Activated CD4-positive, alpha-beta memory T cell treated with anti-CD3 and anti-CD28 coated beads, Interleukin-2, amount 10 ng/mL, durations not matched to agents 7 days and 5 days (primary cell): ENCODE measurements around the gene CISTR. TPM values are rescaled to one million over a fixed set of nuclear protein-coding genes. Genes with fewer than 3 reads are reported as not detected.
A peak's percentile ranks its signal among the peaks of the same experiment; 100 is the strongest.
"Not testable (repeated sequence)": the region's sequence is repeated elsewhere in the genome, so short reads cannot be mapped to it uniquely, and the experiment has no call there.

Source experiments
- CTCF ChIA-PET: fragments of 350-600 bp; sonication (Branson Sonifier 250); formaldehyde crosslinking; loops from one replicate; lab custom pipeline; 2021; ENCODE audit warnings: antibody characterized with exemption, inconsistent platforms; lab: Charles Lee
- POLR2A ChIA-PET: fragments of 350-600 bp; sonication (Branson Sonifier 250); formaldehyde crosslinking; loops from one replicate; lab custom pipeline; 2021; ENCODE audit warnings: antibody characterized with exemption; lab: Charles Lee
- DNase-seq: peaks from one replicate; pipeline ENCODE4 v3.0.0-alpha.2; 2020
- H3K27ac Mint-ChIP-seq: one replicate; pipeline ENCODE4 v1.8.0; 2021; ENCODE audit warnings: mild to moderate bottlenecking, mixed read lengths
- H3K27me3 Mint-ChIP-seq: one replicate; pipeline ENCODE4 v1.8.0; 2021; ENCODE audit warnings: mixed read lengths
- H3K36me3 Mint-ChIP-seq: one replicate; pipeline ENCODE4 v1.8.0; 2021; ENCODE audit warnings: low read depth, mixed read lengths
- H3K4me1 Mint-ChIP-seq: one replicate; pipeline ENCODE4 v1.8.0; 2021; ENCODE audit warnings: mixed read lengths
- H3K4me3 Mint-ChIP-seq: one replicate; pipeline ENCODE4 v1.8.0; 2021; ENCODE audit warnings: mild to moderate bottlenecking, mixed read lengths
- H3K9me3 Mint-ChIP-seq: one replicate; pipeline ENCODE4 v1.8.0; 2021; ENCODE audit warnings: mixed read lengths
- total RNA-seq, 2 experiments: library from RNA; stranded (reverse); gene quantifications; one replicate each; pipeline ENCODE4 v1.2.3, GENCODE V29; 2021

Gene CISTR
- total RNA-seq: not detected

DNA sequence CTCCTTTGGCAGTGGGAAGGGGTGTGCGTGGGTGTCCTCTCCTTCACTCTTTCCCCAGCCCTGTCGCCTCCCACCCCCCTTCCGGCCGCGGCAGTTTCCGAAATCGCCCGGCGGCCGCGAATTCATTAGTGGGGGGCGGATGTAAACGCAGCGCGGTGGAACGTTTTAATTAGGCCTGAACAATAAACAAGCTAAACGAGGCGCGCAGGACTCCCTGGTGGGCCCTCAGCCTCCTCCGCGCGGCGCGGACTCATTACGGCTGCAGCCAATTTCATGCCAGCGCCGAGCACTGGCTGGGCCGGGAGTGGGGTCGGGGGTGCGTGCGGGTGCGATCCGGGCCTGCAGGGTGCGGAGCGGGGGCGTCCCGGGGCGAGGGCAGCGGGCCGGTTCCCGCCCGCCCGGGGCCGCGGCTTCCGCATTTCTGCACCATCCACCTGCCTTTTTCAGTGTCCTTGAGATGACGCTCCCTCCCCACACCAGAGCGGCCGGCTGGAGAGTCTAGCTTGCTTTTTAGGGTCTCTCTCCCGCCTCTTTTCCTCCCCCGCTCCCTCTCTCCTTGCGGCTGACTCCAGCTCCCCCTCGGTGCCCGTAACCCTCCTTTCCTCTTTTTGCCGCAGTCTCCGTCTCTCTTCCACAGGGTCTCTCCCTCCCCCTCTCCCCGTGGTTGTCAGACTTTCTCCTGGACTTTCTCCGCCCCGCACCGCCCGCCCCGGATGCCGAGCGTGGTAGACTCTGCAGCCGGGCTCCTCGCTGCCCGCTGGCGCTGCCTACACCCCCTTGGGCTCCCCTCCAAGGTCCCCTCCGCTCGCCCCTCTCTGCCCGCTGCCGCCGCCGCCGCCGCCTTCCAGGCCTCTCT lies at the start of gene CISTR:
TSS of gene CISTR (minus strand) at position 644 of the 856 bp plus-strand sequence.
- DNase-seq: peak; percentile 37
- Mint-ChIP-seq H3K4me1 (peaks cover 25% of the 10 kb centered on the region), H3K36me3 (no peaks in the 10 kb centered on the region), H3K9me3 (no peaks in the 10 kb centered on the region), H3K27me3 (peaks cover 12% of the 10 kb centered on the region), H3K4me3 (peak within 1 kb of the TSS; percentile 38), H3K27ac (no peak within 1 kb of the TSS)
- ChIA-PET CTCF (interaction anchor here (0.9 to 1.0 kb wide), 3 partner anchors 8 to 51 kb away, joined by 3 to 4 read pairs (median 3); no protein-coding TSS in a partner anchor), POLR2A (no interaction called here)

DNA sequence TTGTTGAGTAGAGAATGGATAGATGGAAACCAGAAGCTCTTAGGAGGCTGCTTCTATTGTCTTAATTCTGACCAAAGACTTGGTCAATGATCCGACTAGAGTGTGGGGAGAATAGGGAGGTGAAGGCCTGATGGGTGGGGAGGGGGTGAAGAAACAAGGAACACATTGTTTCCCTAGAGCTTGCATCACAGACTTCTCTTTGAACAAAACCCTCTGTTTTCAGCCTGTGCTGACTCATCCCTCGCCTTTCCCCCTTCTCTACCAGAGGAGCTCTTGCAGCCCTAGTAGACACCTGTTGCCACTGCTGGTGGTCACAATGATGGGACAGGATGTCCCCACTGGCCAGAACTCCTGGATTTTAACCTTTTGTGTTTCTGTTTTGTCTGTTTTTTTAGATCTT lies 46.8 kb upstream of the CISTR start:
- H3K4me3 Mint-ChIP-seq: no peak overlapping the region
- no peaks in the 10 kb centered on the region for H3K9me3 Mint-ChIP-seq
- ChIA-PET POLR2A (no interaction called here), CTCF (no interaction called here)
- H3K36me3 Mint-ChIP-seq: no peaks in the 10 kb centered on the region
- H3K4me1 Mint-ChIP-seq: no peaks in the 10 kb centered on the region
- DNase-seq: no peak
- H3K27me3 Mint-ChIP-seq: peaks cover 48% of the 10 kb centered on the region
- no peak overlapping the region for H3K27ac Mint-ChIP-seq

DNA sequence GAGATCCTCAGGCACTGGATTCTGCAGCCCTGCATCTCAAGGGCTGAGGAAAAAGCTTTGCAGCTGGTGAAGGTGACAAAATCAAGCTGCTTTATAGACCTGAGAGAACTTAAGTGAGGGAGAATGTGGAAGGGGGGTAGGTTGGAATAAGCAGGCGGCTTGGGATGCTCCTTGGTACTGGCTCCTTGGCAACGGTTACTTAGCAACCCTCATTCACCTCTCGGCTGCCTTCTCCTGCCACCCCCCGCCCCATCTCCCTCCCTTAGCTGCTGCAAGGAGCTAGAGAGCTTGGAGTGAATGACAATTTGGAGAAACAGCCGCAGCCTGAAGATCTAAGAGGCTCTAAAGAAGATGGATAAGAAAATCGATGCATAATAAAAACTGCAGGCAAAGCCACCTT lies 44.1 kb upstream of the CISTR start:
- CTCF ChIA-PET: interaction anchor here (0.6 kb wide), 1 partner anchor 183 kb away, joined by 3 read pairs; no protein-coding TSS in a partner anchor
- Mint-ChIP-seq H3K4me1 (no peaks in the 10 kb centered on the region), H3K9me3 (no peaks in the 10 kb centered on the region), H3K4me3 (no peak overlapping the region), H3K36me3 (no peaks in the 10 kb centered on the region), H3K27ac (no peak overlapping the region), H3K27me3 (peaks cover 34% of the 10 kb centered on the region)
- no peak for DNase-seq
- POLR2A ChIA-PET: no interaction called here

DNA sequence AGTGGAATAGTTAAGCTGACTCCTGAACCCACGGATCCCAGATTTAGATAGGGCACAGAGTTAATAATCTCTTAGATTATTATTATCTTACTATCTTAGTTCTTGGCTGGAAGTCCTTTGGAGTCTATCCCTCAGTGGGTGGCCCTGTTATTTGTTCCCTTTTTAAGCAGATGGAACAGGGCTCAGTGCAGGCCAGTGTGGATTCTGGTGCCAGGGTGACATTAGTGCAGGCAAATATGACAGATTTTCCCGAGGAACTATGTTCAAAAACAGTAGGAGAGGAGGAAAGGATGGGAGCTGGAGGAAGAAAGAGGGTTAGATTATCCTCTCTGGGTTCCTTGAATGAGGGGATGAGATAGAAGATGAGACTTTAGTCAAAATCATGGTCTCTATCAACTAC lies 41.4 kb upstream of the CISTR start:
- Mint-ChIP-seq H3K27me3 (peaks cover 29% of the 10 kb centered on the region), H3K36me3 (no peaks in the 10 kb centered on the region), H3K9me3 (no peaks in the 10 kb centered on the region), H3K27ac (no peak overlapping the region), H3K4me1 (no peaks in the 10 kb centered on the region), H3K4me3 (no peak overlapping the region)
- CTCF ChIA-PET: interaction anchor here (0.6 kb wide), 1 partner anchor 164 kb away, joined by 3 read pairs; no protein-coding TSS in a partner anchor
- DNase-seq: no peak
- POLR2A ChIA-PET: no interaction called here

DNA sequence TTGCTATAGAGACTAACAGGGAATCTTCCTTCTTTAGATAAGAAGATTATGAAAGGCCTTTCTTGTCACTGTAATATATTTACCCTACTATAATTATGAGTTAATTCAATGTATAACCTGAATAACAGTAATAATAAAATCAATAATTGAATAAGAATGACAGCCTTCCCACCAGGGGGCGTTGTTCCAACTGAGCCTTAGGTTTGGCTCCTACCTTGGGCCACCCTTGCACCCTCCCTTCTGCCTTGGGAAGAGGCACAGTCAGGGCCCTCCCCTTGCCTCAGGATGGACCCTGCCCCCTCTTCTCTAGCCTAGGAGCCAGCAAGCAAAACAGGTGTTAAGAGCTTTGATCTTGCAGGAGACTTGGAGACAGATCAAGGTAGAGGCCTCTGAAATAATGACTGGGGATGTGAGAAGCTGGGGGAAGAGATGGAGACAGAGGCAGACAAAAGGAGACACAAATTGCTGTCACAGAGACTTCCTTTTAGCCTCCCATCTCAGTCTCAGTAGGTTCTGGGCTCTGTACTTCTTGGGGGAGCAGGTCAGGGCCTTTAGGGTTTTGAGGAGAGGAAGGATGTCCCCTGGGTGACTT lies 40.1 kb upstream of the CISTR start:
- Mint-ChIP-seq H3K36me3 (no peaks in the 10 kb centered on the region), H3K27ac (no peak overlapping the region), H3K27me3 (peaks cover 24% of the 10 kb centered on the region), H3K4me3 (no peak overlapping the region), H3K9me3 (no peaks in the 10 kb centered on the region), H3K4me1 (no peaks in the 10 kb centered on the region)
- CTCF ChIA-PET: interaction anchor here (0.5 to 1.1 kb wide), 3 partner anchors 12 to 414 kb away, joined by 3 read pairs; no protein-coding TSS in a partner anchor
- POLR2A ChIA-PET: no interaction called here
- DNase-seq: peak; percentile 17

DNA sequence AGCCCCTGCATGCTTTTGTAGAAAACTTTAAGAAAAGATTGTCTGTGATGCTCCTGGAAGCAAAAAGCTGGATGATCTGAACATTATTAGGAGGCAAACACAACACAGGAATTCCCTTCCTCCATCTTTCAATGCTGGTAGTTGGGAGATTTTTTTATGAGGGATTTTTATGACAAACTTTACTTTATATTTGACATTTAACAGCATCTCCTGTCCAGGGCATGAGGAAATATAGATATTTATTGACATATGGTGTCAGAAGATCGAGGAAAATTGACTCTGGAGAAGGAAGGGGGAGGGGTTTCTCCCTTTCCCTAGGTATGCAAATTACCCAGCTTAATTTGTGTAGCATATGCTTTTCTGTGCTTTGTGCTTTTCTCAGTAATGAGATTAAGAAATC lies 37.8 kb upstream of the CISTR start:
- ChIA-PET POLR2A (no interaction called here), CTCF (interaction anchor here (0.6 to 0.9 kb wide), 2 partner anchors 12 to 243 kb away, joined by 3 to 4 read pairs; no protein-coding TSS in a partner anchor)
- DNase-seq: no peak
- Mint-ChIP-seq H3K4me3 (no peak overlapping the region), H3K4me1 (no peaks in the 10 kb centered on the region), H3K9me3 (no peaks in the 10 kb centered on the region), H3K36me3 (no peaks in the 10 kb centered on the region), H3K27ac (no peak overlapping the region), H3K27me3 (peaks cover 26% of the 10 kb centered on the region)

DNA sequence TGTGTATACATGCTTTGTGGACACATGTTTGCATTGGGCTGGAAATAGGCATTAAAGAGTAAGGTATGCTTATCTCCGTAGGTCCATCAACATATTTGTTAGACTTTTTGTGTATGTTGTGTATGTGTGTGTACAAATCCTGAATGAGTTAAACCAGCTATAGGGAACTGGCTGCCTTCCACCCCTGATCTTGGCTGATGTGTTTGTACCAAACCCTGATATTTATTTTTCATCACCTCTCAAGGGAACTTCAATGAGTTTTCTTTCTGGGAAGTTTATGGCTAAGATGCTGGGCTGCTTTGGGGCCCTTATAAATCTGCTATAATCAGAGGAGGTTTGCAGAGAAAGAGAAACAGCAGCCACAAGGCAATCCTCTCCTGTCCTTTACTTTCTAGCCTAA lies 37.1 kb upstream of the CISTR start:
- DNase-seq: no peak
- Mint-ChIP-seq H3K9me3 (no peaks in the 10 kb centered on the region), H3K36me3 (no peaks in the 10 kb centered on the region), H3K27me3 (peaks cover 26% of the 10 kb centered on the region), H3K4me1 (no peaks in the 10 kb centered on the region), H3K4me3 (no peak overlapping the region), H3K27ac (no peak overlapping the region)
- ChIA-PET CTCF (no interaction called here), POLR2A (no interaction called here)

DNA sequence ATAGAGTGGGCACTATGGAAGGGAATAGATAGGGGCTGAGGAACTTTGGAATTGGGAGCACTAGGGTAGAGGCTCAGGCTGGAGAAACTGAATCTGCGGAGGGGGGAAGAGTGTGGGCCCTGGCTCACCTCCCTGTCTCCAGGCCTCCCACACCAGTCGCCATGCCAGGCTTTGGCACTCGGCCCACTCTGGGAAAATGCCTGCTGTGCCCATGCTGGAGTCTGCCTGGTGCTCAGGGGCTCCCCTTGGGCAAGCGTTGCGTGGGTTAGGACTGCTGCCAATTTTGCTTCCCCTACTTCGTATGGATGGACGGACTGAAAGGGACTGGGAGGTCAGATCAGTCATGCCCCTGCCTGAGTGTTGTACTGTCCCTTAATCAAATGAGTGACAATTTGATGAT lies 34.6 kb upstream of the CISTR start:
- H3K4me3 Mint-ChIP-seq: no peak overlapping the region
- ChIA-PET CTCF (no interaction called here), POLR2A (no interaction called here)
- no peaks in the 10 kb centered on the region for H3K36me3 Mint-ChIP-seq
- H3K27me3 Mint-ChIP-seq: peaks cover 42% of the 10 kb centered on the region
- H3K27ac Mint-ChIP-seq: no peak overlapping the region
- no peaks in the 10 kb centered on the region for H3K9me3 Mint-ChIP-seq
- DNase-seq: no peak
- no peaks in the 10 kb centered on the region for H3K4me1 Mint-ChIP-seq

DNA sequence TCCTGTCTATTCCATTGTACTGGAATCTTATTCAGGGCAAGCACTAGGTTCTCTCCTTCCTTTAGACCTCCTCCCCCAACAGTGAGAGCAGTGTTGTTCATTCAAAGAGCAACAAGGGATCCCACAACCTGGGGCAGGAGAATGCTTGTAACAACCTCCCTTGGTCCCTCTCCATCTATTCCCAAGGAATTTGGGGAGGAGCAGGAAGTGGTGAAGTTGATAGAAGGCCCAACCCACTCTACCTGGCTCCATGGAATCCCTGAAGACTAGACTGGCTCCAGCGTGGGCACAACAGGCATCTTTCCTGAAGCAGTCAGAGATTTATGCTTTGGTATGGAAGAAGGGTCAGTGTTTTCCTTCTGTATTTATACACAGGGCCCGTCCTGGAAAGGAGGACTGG lies 33.4 kb upstream of the CISTR start:
- ChIA-PET CTCF (no interaction called here), POLR2A (no interaction called here)
- H3K27me3 Mint-ChIP-seq: peaks cover 52% of the 10 kb centered on the region
- no peaks in the 10 kb centered on the region for H3K9me3 Mint-ChIP-seq
- H3K4me1 Mint-ChIP-seq: no peaks in the 10 kb centered on the region
- no peak overlapping the region for H3K27ac Mint-ChIP-seq
- H3K36me3 Mint-ChIP-seq: no peaks in the 10 kb centered on the region
- no peak overlapping the region for H3K4me3 Mint-ChIP-seq
- DNase-seq: no peak

DNA sequence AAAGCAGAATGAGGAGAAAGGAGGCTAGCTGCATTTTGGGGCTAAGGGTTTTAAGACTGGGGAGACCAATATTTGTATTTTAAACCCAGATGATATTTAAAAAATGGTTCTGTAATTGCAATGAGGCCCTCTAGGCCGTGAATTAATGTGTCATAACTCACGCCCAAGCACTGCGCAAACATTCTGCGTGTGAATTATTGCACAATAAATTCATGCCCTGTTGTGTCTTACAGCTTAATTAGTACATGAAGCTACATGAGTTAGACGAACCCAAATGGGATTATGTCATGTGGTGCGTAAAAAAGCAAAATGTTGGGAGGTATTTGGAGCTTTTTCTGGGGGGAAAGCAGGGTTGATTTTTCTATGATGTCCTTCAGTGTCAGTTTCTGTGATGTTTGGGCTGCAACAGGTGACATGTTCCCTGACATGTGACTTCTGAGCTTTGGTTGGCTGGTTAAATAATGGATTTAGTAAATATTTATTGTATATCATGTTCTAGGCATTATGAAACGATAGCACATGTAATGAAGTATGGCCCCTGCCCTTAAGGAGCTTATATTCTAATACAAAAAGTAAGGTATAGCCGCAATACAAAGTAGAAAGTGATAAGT lies 30.4 kb upstream of the CISTR start:
- H3K4me1 Mint-ChIP-seq: no peaks in the 10 kb centered on the region
- CTCF ChIA-PET: no interaction called here
- H3K27me3 Mint-ChIP-seq: peaks cover 53% of the 10 kb centered on the region
- no peaks in the 10 kb centered on the region for H3K36me3 Mint-ChIP-seq
- no peak overlapping the region for H3K4me3 Mint-ChIP-seq
- POLR2A ChIA-PET: no interaction called here
- no peak overlapping the region for H3K27ac Mint-ChIP-seq
- DNase-seq: no peak
- H3K9me3 Mint-ChIP-seq: no peaks in the 10 kb centered on the region

DNA sequence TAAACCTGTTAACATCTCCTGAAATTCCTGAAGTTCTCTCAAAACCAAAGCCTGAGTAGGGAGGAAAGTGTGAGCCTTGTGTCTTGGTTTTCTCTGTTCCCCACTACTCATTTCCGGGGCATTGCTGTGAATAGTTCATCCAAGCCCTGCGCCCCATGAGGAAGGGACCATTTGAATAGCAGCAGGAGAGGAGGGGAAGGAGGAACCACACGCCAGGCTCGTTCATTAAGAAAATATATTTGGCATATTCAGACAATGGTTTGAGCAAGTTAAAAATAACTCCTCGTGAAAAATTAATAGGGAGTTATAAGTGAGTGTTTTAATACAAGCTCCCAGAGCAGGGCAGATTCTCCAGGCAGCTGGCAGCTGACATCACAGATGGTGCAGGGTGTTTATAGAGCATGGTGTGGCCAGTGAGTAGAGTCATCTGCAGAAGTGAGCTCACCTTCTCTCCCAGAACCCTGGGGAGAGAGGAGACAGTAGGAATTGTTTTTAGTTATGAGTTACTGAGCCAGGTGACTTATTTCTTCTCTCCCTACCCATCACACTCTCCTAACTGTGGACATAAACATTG lies 29.5 kb upstream of the CISTR start:
- peaks cover 53% of the 10 kb centered on the region for H3K27me3 Mint-ChIP-seq
- no peak overlapping the region for H3K4me3 Mint-ChIP-seq
- H3K36me3 Mint-ChIP-seq: no peaks in the 10 kb centered on the region
- POLR2A ChIA-PET: no interaction called here
- H3K9me3 Mint-ChIP-seq: no peaks in the 10 kb centered on the region
- no peaks in the 10 kb centered on the region for H3K4me1 Mint-ChIP-seq
- H3K27ac Mint-ChIP-seq: no peak overlapping the region
- CTCF ChIA-PET: no interaction called here
- DNase-seq: no peak

DNA sequence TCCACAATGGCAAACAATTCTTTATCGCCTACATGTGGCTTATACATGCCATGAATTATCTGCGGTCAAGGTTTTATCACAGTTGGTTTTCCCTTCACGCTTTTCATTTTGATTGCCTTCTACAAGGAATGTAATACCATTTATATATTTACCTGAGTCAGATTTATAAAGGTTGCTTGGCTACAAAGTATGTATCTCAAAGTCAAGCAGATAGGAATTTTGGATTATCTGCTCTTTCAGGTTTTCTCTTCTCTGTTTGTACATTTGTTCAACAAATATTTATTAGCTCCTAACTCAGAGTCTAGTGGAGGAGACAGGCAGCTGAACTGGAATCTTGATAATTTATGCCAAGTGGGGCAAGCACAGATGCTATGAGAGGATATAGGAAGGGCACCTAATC lies 28.5 kb upstream of the CISTR start:
- peaks cover 51% of the 10 kb centered on the region for H3K27me3 Mint-ChIP-seq
- ChIA-PET POLR2A (no interaction called here), CTCF (no interaction called here)
- H3K9me3 Mint-ChIP-seq: no peaks in the 10 kb centered on the region
- DNase-seq: no peak
- H3K4me3 Mint-ChIP-seq: no peak overlapping the region
- no peaks in the 10 kb centered on the region for H3K36me3 Mint-ChIP-seq
- H3K4me1 Mint-ChIP-seq: no peaks in the 10 kb centered on the region
- H3K27ac Mint-ChIP-seq: no peak overlapping the region

DNA sequence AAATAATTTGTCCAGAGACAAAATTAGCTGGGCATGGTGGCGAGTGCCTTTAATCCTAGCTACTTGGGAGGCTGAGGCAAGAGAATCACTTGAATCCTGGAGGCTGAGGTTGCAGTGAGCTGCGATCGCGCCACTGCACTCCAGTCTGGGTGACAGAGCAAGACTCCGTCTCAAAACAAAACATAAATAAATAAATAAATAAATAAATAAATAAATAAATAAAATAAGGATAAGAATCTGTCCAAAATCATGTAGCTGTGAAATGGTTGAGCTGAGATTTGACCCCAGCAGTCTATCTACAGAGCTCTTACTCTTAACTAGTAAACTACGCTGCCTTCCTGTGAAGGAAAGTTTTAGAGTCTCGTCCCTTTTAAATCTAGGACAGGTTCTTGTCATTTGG lies 27.9 kb upstream of the CISTR start:
- peaks cover 52% of the 10 kb centered on the region for H3K27me3 Mint-ChIP-seq
- H3K27ac Mint-ChIP-seq, POLR2A ChIA-PET, H3K36me3 Mint-ChIP-seq, H3K9me3 Mint-ChIP-seq, H3K4me3 Mint-ChIP-seq, H3K4me1 Mint-ChIP-seq, DNase-seq: not testable (repeated sequence)
- CTCF ChIA-PET: interaction anchor here (0.9 to 1.0 kb wide), 2 partner anchors 10 to 36 kb away, joined by 3 read pairs; no protein-coding TSS in a partner anchor
